ENCODE results near the gene BAHCC1.
A peak's percentile ranks its signal among the peaks of the same experiment; 100 is the strongest.
"Not testable (repeated sequence)": the region's sequence is repeated elsewhere in the genome, so short reads cannot be mapped to it uniquely, and the experiment has no call there.

The BAHCC1 gene

DNA sequence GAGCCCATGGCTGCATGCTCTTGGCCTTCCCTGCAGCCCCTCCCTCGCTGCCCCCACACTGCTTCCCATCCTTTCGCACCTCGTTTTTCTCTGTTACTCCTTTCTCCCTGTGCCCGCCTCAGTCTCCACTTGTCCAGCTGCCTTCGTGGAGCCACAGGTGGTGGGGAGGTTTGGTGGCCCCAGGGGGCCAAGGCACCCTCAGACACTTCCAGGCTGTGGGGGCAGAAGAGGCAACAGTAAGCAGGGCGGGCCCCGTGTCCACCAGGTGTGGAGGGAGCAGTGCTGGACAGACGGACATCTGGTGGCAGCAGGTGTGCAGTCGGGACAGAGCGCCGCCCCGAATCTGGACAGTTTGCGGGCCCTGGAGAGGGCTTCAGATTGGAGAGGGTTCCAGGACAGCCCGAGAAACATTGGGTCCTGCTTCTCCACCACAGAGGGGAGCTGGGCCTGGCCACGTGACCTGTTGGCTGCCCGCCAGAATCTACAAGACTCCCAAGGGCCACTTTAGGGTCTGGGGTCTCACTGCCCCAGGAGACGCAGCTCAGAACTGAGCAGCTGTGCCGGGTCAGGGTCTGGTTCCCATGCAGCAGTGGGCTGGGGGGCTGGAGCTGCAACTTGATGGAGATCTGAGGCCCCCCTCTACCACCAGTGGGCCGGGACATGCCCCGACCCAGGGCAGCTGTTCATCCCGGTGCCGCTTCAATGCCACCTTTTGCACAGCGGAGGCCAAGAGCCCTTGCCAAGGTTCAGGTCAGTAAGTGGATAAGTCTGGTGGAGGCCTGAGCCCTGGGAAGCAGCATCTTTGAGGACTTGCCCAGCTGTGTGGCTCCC, 22.8 kb downstream of the BAHCC1 start:
- H3K4me1 Mint-ChIP-seq (ENCODE audit: low read depth), result peaks cover 3% of the 10 kb centered on the region
- H3K4me3 Mint-ChIP-seq, result no peak overlapping the region
- H3K36me3 Mint-ChIP-seq (ENCODE audit: low read depth), result no peaks in the 10 kb centered on the region
- no peak for DNase-seq
- no peak overlapping the region for H3K27ac Mint-ChIP-seq
- H3K9me3 Mint-ChIP-seq, result no peaks in the 10 kb centered on the region
- peaks cover 8% of the 10 kb centered on the region for H3K27me3 Mint-ChIP-seq

GRCh38 chr17:81418710-81419318, 23.6 kb downstream of the BAHCC1 start:
- Mint-ChIP-seq H3K36me3 (ENCODE audit: low read depth) (no peaks in the 10 kb centered on the region), H3K27me3 (peaks cover 8% of the 10 kb centered on the region), H3K4me3 (no peak overlapping the region), H3K4me1 (ENCODE audit: low read depth) (no peaks in the 10 kb centered on the region), H3K27ac (no peak overlapping the region), H3K9me3 (no peaks in the 10 kb centered on the region)
- no peak for DNase-seq

- no peaks in the 10 kb centered on the region for H3K36me3 Mint-ChIP-seq (ENCODE audit: low read depth)
- peaks cover 8% of the 10 kb centered on the region for H3K27me3 Mint-ChIP-seq
- no peak for DNase-seq
- no peaks in the 10 kb centered on the region for H3K4me1 Mint-ChIP-seq (ENCODE audit: low read depth)
- no peaks in the 10 kb centered on the region for H3K9me3 Mint-ChIP-seq
- no peak overlapping the region for H3K27ac Mint-ChIP-seq
- no peak overlapping the region for H3K4me3 Mint-ChIP-seq
These were observed 24.1 kb downstream of the BAHCC1 start for GRCh38 chr17:81419319-81419885.

- H3K4me3 Mint-ChIP-seq, result no peak overlapping the region
- no peaks in the 10 kb centered on the region for H3K9me3 Mint-ChIP-seq
- peaks cover 8% of the 10 kb centered on the region for H3K27me3 Mint-ChIP-seq
- no peaks in the 10 kb centered on the region for H3K36me3 Mint-ChIP-seq (ENCODE audit: low read depth)
- DNase-seq, result no peak
- no peak overlapping the region for H3K27ac Mint-ChIP-seq
- no peaks in the 10 kb centered on the region for H3K4me1 Mint-ChIP-seq (ENCODE audit: low read depth)
These were observed 24.9 kb downstream of the BAHCC1 start for GRCh38 chr17:81419886-81420768.

- Mint-ChIP-seq H3K4me1 (ENCODE audit: low read depth) (no peaks in the 10 kb centered on the region), H3K27ac (no peak overlapping the region), H3K4me3 (no peak overlapping the region), H3K27me3 (peaks cover 5% of the 10 kb centered on the region), H3K9me3 (no peaks in the 10 kb centered on the region), H3K36me3 (ENCODE audit: low read depth) (no peaks in the 10 kb centered on the region)
- DNase-seq, result no peak
These were observed 25.7 kb downstream of the BAHCC1 start for GRCh38 chr17:81420769-81421462.

- Mint-ChIP-seq H3K4me1 (ENCODE audit: low read depth) (peaks cover 5% of the 10 kb centered on the region), H3K9me3 (no peaks in the 10 kb centered on the region), H3K4me3 (no peak overlapping the region), H3K36me3 (ENCODE audit: low read depth) (no peaks in the 10 kb centered on the region), H3K27ac (no peak overlapping the region), H3K27me3 (peaks cover 7% of the 10 kb centered on the region)
- no peak for DNase-seq
These were observed 27.8 kb downstream of the BAHCC1 start for GRCh38 chr17:81422776-81423697.

DNA sequence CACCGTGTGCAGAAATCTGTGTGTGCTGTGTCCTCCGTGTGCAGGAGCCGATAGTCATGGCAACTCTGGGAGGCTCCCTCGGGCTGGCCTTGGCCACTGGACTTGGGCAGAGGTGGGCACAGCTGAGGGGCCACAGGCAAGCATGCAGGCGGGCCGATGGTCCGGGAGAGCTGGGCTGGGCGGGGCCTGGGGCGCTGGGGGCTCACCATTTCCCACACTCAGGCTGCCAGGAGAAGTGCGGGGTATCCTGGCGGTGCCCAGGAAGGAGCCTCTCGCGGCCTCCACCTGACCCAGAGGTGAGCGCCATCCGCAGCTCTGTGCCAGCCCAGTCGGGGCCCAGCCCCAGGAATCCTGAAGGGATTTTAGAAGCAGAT, 28.4 kb downstream of the BAHCC1 start:
- Mint-ChIP-seq H3K9me3 (no peaks in the 10 kb centered on the region), H3K4me3 (no peak overlapping the region), H3K4me1 (ENCODE audit: low read depth) (peaks cover 7% of the 10 kb centered on the region), H3K27ac (no peak overlapping the region), H3K27me3 (peaks cover 14% of the 10 kb centered on the region), H3K36me3 (ENCODE audit: low read depth) (no peaks in the 10 kb centered on the region)
- DNase-seq, result no peak

DNA sequence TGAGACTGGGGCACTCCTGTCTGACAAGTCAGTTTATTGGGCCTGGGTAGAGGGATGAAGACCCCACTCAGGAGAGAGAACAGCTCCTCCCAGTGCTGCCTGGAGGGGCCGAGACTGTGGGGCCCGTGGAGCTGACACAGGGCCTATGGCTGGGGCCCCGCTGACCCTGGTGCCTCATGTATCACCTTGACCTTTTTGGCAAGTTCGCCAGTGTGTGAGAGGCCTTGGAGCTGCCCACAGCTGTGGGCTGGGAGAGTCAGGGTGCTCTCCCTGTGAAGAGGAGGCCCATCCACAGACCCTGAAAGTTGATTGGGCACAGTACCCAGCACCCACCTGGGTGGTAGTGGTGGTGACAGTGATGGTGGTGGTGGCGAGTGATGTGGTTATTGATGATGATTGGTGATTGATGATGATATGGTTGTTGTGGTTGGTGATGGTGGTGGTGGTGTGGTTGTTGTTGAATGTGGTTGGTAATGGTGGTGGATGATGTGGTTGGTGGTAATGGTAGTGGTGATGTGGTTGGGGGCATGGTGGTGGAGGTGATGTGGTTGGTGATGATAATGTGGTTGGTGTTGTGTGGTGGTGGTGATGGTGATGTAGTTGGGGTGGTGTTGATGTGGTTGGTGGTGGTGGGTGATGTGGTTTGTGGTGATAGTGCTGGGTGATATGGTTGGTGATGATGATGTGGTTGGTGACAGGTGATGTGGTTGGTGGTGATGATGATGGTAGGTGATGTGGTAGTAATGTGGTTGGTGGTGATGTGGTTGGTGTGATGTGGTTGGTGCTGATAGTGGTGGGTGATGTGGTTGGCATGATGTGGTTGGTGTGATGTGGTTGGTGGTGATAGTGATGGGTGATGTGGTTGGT, 29.1 kb downstream of the BAHCC1 start:
- Mint-ChIP-seq H3K9me3 (no peaks in the 10 kb centered on the region), H3K4me3 (no peak overlapping the region), H3K36me3 (ENCODE audit: low read depth) (no peaks in the 10 kb centered on the region), H3K27ac (no peak overlapping the region), H3K4me1 (ENCODE audit: low read depth) (peaks cover 10% of the 10 kb centered on the region), H3K27me3 (peaks cover 19% of the 10 kb centered on the region)
- no peak for DNase-seq

DNA sequence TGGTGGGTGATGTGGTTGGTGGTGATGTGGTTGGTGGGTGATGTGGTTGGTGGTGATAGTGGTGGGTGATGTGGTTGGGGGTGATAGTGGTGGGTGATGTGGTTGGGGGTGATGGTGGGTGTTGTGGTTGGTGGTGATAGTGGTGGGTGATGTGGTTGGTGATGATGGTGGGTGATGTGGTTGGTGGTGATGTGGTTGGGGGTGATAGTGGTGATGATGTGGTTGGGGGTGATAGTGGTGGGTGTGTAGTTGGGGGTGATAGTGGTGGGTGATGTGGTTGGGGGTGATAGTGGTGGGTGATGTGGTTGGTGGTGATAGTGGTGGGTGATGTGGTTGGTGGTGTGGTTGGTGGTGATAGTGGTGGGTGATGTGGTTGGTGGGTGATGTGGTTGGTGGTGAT, 29.8 kb downstream of the BAHCC1 start:
- peaks cover 20% of the 10 kb centered on the region for H3K27me3 Mint-ChIP-seq
- DNase-seq; H3K4me1 Mint-ChIP-seq (ENCODE audit: low read depth); H3K36me3 Mint-ChIP-seq (ENCODE audit: low read depth); H3K27ac Mint-ChIP-seq; H3K4me3 Mint-ChIP-seq; H3K9me3 Mint-ChIP-seq: not testable (repeated sequence)

- peaks cover 26% of the 10 kb centered on the region for H3K27me3 Mint-ChIP-seq
- H3K4me1 Mint-ChIP-seq (ENCODE audit: low read depth), result peaks cover 12% of the 10 kb centered on the region
These were observed 30.6 kb downstream of the BAHCC1 start for GRCh38 chr17:81425716-81426392.

GRCh38 chr17:81426393-81427172, 31.3 kb downstream of the BAHCC1 start:
- no peak for DNase-seq
- Mint-ChIP-seq H3K27me3 (peaks cover 29% of the 10 kb centered on the region), H3K4me3 (no peak overlapping the region), H3K27ac (no peak overlapping the region), H3K36me3 (ENCODE audit: low read depth) (no peaks in the 10 kb centered on the region), H3K4me1 (ENCODE audit: low read depth) (peaks cover 12% of the 10 kb centered on the region), H3K9me3 (no peaks in the 10 kb centered on the region)

More at GRCh38 chr17:81425716-81426392, 30.6 kb downstream of the BAHCC1 start:
- peak; percentile 46 for DNase-seq
- not testable (repeated sequence) for H3K27ac Mint-ChIP-seq; H3K4me3 Mint-ChIP-seq; H3K9me3 Mint-ChIP-seq; H3K36me3 Mint-ChIP-seq (ENCODE audit: low read depth)
